ENCODE results near the gene RPL10A. TPM values are rescaled to one million over a fixed set of nuclear protein-coding genes. Genes with fewer than 3 reads are reported as not detected.
A peak's percentile ranks its signal among the peaks of the same experiment; 100 is the strongest.

Gene RPL10A
- total and polyA plus RNA-seq, 4 donors = 834 to 2,391 (median 1,469) TPM

- Histone ChIP-seq H3K4me1 (ENCODE audit: control insufficient read depth in 1 of 2, insufficient read depth in 2 of 2, low read length in 2 of 2) (no peaks in the 10 kb centered on the region), H3K9me3 (ENCODE audit: control insufficient read depth, low read length) (no peaks in the 10 kb centered on the region), H3K27me3 (ENCODE audit: control insufficient read depth in 1 of 2, insufficient read depth in 2 of 2, low read length in 1 of 2) (no peaks in the 10 kb centered on the region), H3K36me3 (ENCODE audit: control insufficient read depth in 1 of 2, insufficient read depth in 2 of 2, low read length in 1 of 2) (no peaks in the 10 kb centered on the region), H3K27ac (ENCODE audit: low read depth in 1 of 2, low read length in 2 of 2) (no peak overlapping the region), H3K4me3 (ENCODE audit: low read length in 2 of 2) (no peak overlapping the region)
- 93 to 96% methylated on average over 4 of the region's 4 CpGs for WGBS, 2 donors
- ATAC-seq (ENCODE audit: low FRiP score) (no peak), DNase-seq (no peak)
- intact Hi-C loops (cut with DNase I) = no loop called here
Observed at GRCh38 chr6:35441642-35442041, 26.6 kb upstream of the RPL10A start.

DNA sequence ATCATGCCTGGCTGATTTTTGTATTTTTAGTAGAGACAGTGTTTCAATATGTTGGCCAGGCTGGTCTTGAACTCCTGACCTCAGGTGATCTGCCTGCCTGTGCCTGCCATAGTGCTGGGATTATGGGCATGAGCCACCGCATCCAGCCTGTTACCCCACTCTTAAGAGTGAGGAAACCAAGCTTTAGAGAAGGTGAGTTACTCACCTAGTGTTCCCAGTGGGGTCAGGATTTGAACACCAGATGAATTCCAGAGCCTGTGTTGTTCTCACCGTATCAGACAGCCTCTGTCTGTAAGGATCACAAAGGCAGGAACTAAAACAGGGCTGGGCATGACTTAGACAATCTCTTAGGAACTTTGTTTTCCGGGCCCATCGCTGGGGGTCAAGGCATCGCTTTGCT, 25.5 kb upstream of the RPL10A start:
- no peaks in the 10 kb centered on the region for H3K36me3 ChIP-seq (ENCODE audit: control insufficient read depth in 1 of 2, insufficient read depth in 2 of 2, low read length in 1 of 2)

GRCh38 chr6:35443341-35444030, 24.7 kb upstream of the RPL10A start:
- ATAC-seq (ENCODE audit: low FRiP score) (no peak), DNase-seq (no peak)
- 87 to 91% methylated on average over 9 of the region's 9 CpGs for WGBS, 2 donors
- Histone ChIP-seq H3K4me3 (ENCODE audit: low read length in 2 of 2) (no peak overlapping the region), H3K9me3 (ENCODE audit: control insufficient read depth, low read length) (no peaks in the 10 kb centered on the region), H3K27ac (ENCODE audit: low read depth in 1 of 2, low read length in 2 of 2) (no peak overlapping the region), H3K27me3 (ENCODE audit: control insufficient read depth in 1 of 2, insufficient read depth in 2 of 2, low read length in 1 of 2) (no peaks in the 10 kb centered on the region), H3K4me1 (ENCODE audit: control insufficient read depth in 1 of 2, insufficient read depth in 2 of 2, low read length in 2 of 2) (no peaks in the 10 kb centered on the region), H3K36me3 (ENCODE audit: control insufficient read depth in 1 of 2, insufficient read depth in 2 of 2, low read length in 1 of 2) (no peaks in the 10 kb centered on the region)
- intact Hi-C loops (cut with DNase I) = no loop called here

More for the DNA sequence above, 25.5 kb upstream of the RPL10A start:
- H3K27me3 ChIP-seq (ENCODE audit: control insufficient read depth in 1 of 2, insufficient read depth in 2 of 2, low read length in 1 of 2) = no peaks in the 10 kb centered on the region
- DNase-seq (no peak), ATAC-seq (ENCODE audit: low FRiP score) (no peak)
- H3K4me3 ChIP-seq (ENCODE audit: low read length in 2 of 2) = no peak overlapping the region
- no peaks in the 10 kb centered on the region for H3K9me3 ChIP-seq (ENCODE audit: control insufficient read depth, low read length)
- H3K4me1 ChIP-seq (ENCODE audit: control insufficient read depth in 1 of 2, insufficient read depth in 2 of 2, low read length in 2 of 2) = no peaks in the 10 kb centered on the region
- intact Hi-C loops (cut with DNase I) = no loop called here
- no peak overlapping the region for H3K27ac ChIP-seq (ENCODE audit: low read depth in 1 of 2, low read length in 2 of 2)
- 84 to 85% methylated on average over 5 of the region's 5 CpGs for WGBS, 2 donors

DNA sequence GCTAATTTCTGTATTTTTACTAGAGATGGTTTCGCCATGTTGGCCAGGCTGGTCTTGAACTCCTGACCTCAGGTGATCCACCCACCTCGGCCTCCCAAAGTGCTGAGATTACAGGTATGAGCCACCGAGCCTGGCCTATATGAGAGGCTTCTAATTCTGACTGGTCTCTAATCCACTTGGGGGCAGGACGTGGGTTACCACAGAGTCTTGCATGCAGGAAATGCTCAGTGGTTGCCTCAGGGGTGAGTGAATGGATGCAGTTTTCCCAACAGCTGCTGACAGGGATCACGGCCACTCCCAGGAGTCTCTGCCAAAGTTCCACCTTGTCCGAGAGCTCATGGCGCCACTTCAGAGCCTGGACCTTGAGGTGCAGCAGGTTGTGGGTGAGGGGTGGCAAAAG, 22.5 kb upstream of the RPL10A start:
- DNase-seq = no peak
- H3K36me3 ChIP-seq (ENCODE audit: control insufficient read depth in 1 of 2, insufficient read depth in 2 of 2, low read length in 1 of 2) = no peaks in the 10 kb centered on the region
- no peaks in the 10 kb centered on the region for H3K4me1 ChIP-seq (ENCODE audit: control insufficient read depth in 1 of 2, insufficient read depth in 2 of 2, low read length in 2 of 2)
- ATAC-seq (ENCODE audit: low FRiP score) = no peak
- no peaks in the 10 kb centered on the region for H3K9me3 ChIP-seq (ENCODE audit: control insufficient read depth, low read length)
- WGBS, 2 donors = 93 to 95% methylated on average over 7 of the region's 7 CpGs
- no peaks in the 10 kb centered on the region for H3K27me3 ChIP-seq (ENCODE audit: control insufficient read depth in 1 of 2, insufficient read depth in 2 of 2, low read length in 1 of 2)
- intact Hi-C loops (cut with DNase I) = no loop called here
- H3K27ac ChIP-seq (ENCODE audit: low read depth in 1 of 2, low read length in 2 of 2) = no peak overlapping the region
- H3K4me3 ChIP-seq (ENCODE audit: low read length in 2 of 2) = no peak overlapping the region

GRCh38 chr6:35448191-35448590, 20.0 kb upstream of the RPL10A start:
- no peaks in the 10 kb centered on the region for H3K27me3 ChIP-seq (ENCODE audit: control insufficient read depth in 1 of 2, insufficient read depth in 2 of 2, low read length in 1 of 2)
- H3K9me3 ChIP-seq (ENCODE audit: control insufficient read depth, low read length) = no peaks in the 10 kb centered on the region
- no peaks in the 10 kb centered on the region for H3K4me1 ChIP-seq (ENCODE audit: control insufficient read depth in 1 of 2, insufficient read depth in 2 of 2, low read length in 2 of 2)
- no peaks in the 10 kb centered on the region for H3K36me3 ChIP-seq (ENCODE audit: control insufficient read depth in 1 of 2, insufficient read depth in 2 of 2, low read length in 1 of 2)
- ATAC-seq (ENCODE audit: low FRiP score) = no peak
- no peak overlapping the region for H3K4me3 ChIP-seq (ENCODE audit: low read length in 2 of 2)
- intact Hi-C loops (cut with DNase I) = loop anchor here in 1 of 2 donors (2.0 kb wide), 1 partner anchor 33 kb away; no protein-coding TSS in a partner anchor
- 74 to 80% methylated on average over 7 of the region's 7 CpGs for WGBS, 2 donors
- no peak overlapping the region for H3K27ac ChIP-seq (ENCODE audit: low read depth in 1 of 2, low read length in 2 of 2)
- no peak for DNase-seq

- no peak overlapping the region for H3K4me3 ChIP-seq (ENCODE audit: low read length in 2 of 2)
- H3K9me3 ChIP-seq (ENCODE audit: control insufficient read depth, low read length) = no peaks in the 10 kb centered on the region
- no peak overlapping the region for H3K27ac ChIP-seq (ENCODE audit: low read depth in 1 of 2, low read length in 2 of 2)
- no peaks in the 10 kb centered on the region for H3K27me3 ChIP-seq (ENCODE audit: control insufficient read depth in 1 of 2, insufficient read depth in 2 of 2, low read length in 1 of 2)
- 29 to 30% methylated on average over 14 of the region's 14 CpGs for WGBS, 2 donors
- H3K4me1 ChIP-seq (ENCODE audit: control insufficient read depth in 1 of 2, insufficient read depth in 2 of 2, low read length in 2 of 2) = no peaks in the 10 kb centered on the region
- intact Hi-C loops (cut with DNase I) = loop anchor here (1.0 to 2.0 kb wide), 2 partner anchors 35 to 107 kb away; partner anchors contain the start of gene PPARD (in 1 of the 2)
- no peaks in the 10 kb centered on the region for H3K36me3 ChIP-seq (ENCODE audit: control insufficient read depth in 1 of 2, insufficient read depth in 2 of 2, low read length in 1 of 2)
- no peak for DNase-seq
- ATAC-seq (ENCODE audit: low FRiP score) = peak; percentile 71
Observed at GRCh38 chr6:35449287-35449881, 18.8 kb upstream of the RPL10A start.

DNA sequence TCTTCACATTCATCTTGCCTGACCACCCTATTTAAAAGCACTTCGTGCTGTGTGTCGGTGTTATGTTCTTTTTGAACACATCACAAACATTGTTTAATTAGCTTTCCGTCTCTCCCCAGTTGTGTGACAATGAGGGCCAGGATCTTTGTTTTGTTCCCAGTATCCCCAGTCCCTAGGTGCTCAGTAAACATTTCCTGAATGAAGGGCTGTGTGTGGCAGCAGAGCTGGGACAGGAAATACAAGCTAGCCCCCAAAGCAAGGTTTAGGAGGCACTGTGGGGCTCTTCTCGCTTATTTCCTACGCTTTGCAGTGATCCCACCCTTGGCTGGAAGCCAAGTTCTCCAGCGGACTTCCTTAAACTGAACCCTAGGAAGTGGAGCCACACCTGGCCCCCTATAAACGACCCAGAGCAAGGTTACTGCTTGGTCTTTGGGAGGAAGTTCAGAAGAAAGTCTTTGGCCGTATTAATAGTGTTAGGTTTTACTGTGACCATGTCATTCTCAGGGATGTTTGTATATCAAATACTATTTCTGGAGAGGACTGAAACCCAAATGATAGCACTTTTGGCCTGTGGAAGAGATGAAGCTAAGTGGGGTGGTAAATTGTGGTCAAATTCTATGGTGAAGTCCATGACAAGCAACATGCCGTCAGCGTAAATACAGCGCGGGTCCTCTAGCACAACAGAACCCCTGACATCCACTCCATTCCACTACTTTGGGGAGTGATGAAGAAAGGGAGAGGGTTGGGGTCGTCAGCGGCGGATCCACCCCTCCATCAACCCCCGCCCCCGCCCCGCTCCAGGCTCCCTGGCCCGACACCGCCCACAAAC, 16.6 kb upstream of the RPL10A start:
- DNase-seq (peak in 1 of 2 donors; percentile 53), ATAC-seq (ENCODE audit: low FRiP score) (no peak)
- Histone ChIP-seq H3K27ac (ENCODE audit: low read depth in 1 of 2, low read length in 2 of 2) (no peak overlapping the region), H3K4me1 (ENCODE audit: control insufficient read depth in 1 of 2, insufficient read depth in 2 of 2, low read length in 2 of 2) (no peaks in the 10 kb centered on the region), H3K4me3 (ENCODE audit: low read length in 2 of 2) (no peak overlapping the region), H3K27me3 (ENCODE audit: control insufficient read depth in 1 of 2, insufficient read depth in 2 of 2, low read length in 1 of 2) (no peaks in the 10 kb centered on the region), H3K36me3 (ENCODE audit: control insufficient read depth in 1 of 2, insufficient read depth in 2 of 2, low read length in 1 of 2) (no peaks in the 10 kb centered on the region), H3K9me3 (ENCODE audit: control insufficient read depth, low read length) (no peaks in the 10 kb centered on the region)
- 14 to 15% methylated on average over 19 to 20 of the region's 20 CpGs for WGBS, 2 donors
- intact Hi-C loops (cut with DNase I) = loop anchor here in 1 of 2 donors (2.0 kb wide), 1 partner anchor 109 kb away; the partner anchor contains the start of gene PPARD

DNA sequence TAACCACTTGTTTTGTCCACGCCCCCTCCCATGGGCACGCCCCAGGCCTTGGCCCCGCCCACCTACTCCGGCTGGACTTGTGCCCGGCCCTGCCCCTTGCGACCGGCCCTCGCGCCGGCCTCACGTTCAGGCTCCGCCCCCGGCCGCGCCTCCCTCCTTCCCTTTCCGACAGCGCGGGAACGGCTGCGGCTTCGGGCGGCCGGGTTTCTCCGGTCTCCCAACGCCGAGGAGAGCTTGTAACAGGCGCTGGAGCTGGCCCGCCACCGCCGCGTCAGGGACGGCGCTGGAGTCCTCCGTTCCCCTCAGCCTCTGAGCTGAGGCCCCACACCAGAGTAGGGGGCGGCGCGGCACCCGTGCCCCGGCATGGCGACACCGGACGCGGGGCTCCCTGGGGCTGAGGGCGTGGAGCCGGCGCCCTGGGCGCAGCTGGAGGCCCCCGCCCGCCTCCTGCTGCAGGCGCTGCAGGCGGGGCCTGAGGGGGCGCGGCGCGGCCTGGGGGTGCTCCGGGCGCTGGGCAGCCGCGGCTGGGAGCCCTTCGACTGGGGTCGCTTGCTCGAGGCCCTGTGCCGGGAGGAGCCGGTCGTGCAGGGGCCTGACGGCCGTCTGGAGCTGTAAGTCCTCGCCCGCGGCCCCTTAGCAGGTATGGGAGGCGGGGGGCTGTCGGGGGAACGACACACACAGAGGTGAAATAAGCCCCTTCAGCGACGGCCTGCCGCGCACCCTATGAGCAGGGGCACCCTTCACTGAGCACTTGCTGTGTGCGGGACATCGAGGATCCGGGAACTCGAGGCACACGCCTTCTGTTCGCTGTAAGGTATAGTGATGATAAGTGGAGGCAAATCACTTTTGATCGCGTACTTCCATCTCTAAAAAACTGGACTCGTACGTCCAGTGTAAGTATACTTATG, 15.8 kb upstream of the RPL10A start, which contains the start of gene FANCE:
FANCE (plus strand) TSS at position 156 of the 908 bp plus-strand sequence; CDS start at position 364, 208 bp downstream.
- H3K27ac ChIP-seq (ENCODE audit: low read depth in 1 of 2, low read length in 2 of 2) = no peak within 1 kb of the TSS
- WGBS, 2 donors = 1% methylated on average over 81 to 87 of the region's 87 CpGs

More for the DNA sequence above, 15.8 kb upstream of the RPL10A start, which contains the start of gene FANCE:
- Histone ChIP-seq H3K4me1 (ENCODE audit: control insufficient read depth in 1 of 2, insufficient read depth in 2 of 2, low read length in 2 of 2) (no peaks in the 10 kb centered on the region), H3K4me3 (ENCODE audit: low read length in 2 of 2) (peak within 1 kb of the TSS; percentile 59 to 84), H3K9me3 (ENCODE audit: control insufficient read depth, low read length) (no peaks in the 10 kb centered on the region), H3K36me3 (ENCODE audit: control insufficient read depth in 1 of 2, insufficient read depth in 2 of 2, low read length in 1 of 2) (no peaks in the 10 kb centered on the region), H3K27me3 (ENCODE audit: control insufficient read depth in 1 of 2, insufficient read depth in 2 of 2, low read length in 1 of 2) (no peaks in the 10 kb centered on the region)
- DNase-seq (peak; percentile 96 to 99), ATAC-seq (ENCODE audit: low FRiP score) (peak; percentile 97)
- intact Hi-C loops (cut with DNase I) = no loop called here
